SH-SY5Y (cell line): ENCODE results near the gene NUDT1.

Source experiments
- GATA2 ChIP-seq: IDR thresholded peaks from 2 replicates; pipeline ENCODE4 v1.6.1; 2011; ENCODE audit warnings: mild to moderate bottlenecking, low read depth, low read length
- GATA3 ChIP-seq: IDR thresholded peaks from 2 replicates; pipeline ENCODE4 v1.6.1; 2011; ENCODE audit warnings: low read depth, mild to moderate bottlenecking, low read length, moderate library complexity

NUDT1 gene

GRCh38 chr7:2225336-2225735 is 16.7 kb upstream of the NUDT1 start:
- TF ChIP-seq GATA3 = no peak
- TF ChIP-seq GATA2 = no peak

GRCh38 chr7:2225830-2226229 is 16.2 kb upstream of the NUDT1 start:
- TF ChIP-seq GATA3 = no peak
- no peak for TF ChIP-seq GATA2

- TF ChIP-seq GATA3 (no peak), GATA2 (no peak)
These were observed 14.3 kb upstream of the NUDT1 start for GRCh38 chr7:2227699-2228098.

- no peak for TF ChIP-seq GATA3
- no peak for TF ChIP-seq GATA2
These were observed 13.1 kb upstream of the NUDT1 start for GRCh38 chr7:2228921-2229320.

GRCh38 chr7:2229467-2229866 is 12.6 kb upstream of the NUDT1 start:
- TF ChIP-seq GATA3 (no peak), GATA2 (no peak)

- no peak for TF ChIP-seq GATA3
- TF ChIP-seq GATA2 = no peak
These were observed 11.8 kb upstream of the NUDT1 start for GRCh38 chr7:2230226-2230625.

GRCh38 chr7:2230882-2231281 is 11.1 kb upstream of the NUDT1 start:
- TF ChIP-seq GATA3 (no peak), GATA2 (no peak)

- no peak for TF ChIP-seq GATA3
These were observed 9.8 kb upstream of the NUDT1 start for GRCh38 chr7:2231992-2232765.

GRCh38 chr7:2232766-2233520 is 9.1 kb upstream of the NUDT1 start, which contains the start of gene MAD1L1:
Gene MAD1L1 (minus strand): TSS chr7:2232945. CDS start chr7:2230133, 2,812 bp downstream.
- TF ChIP-seq GATA3 (no peak), GATA2 (no peak)

- TF ChIP-seq GATA2 = no peak
These were observed 8.1 kb upstream of the NUDT1 start for GRCh38 chr7:2233926-2234325.

GRCh38 chr7:2237109-2237602 is 4.9 kb upstream of the NUDT1 start:
- TF ChIP-seq GATA3 (no peak), GATA2 (no peak)

GRCh38 chr7:2239242-2239641 is 2.8 kb upstream of the NUDT1 start:
- TF ChIP-seq GATA3 (no peak), GATA2 (no peak)

- TF ChIP-seq GATA2 = no peak
- no peak for TF ChIP-seq GATA3
These were observed 759 bp downstream of the NUDT1 start for GRCh38 chr7:2242541-2243429.

- TF ChIP-seq GATA3 = no peak
- no peak for TF ChIP-seq GATA2
These were observed 1.4 kb downstream of the NUDT1 start for GRCh38 chr7:2243458-2243857.
